Gastroesophageal sphincter (tissue), 3 donors: Measurements from ENCODE around the gene RNF227.

Experiments used
- EP300 ChIP-seq: sonication (generic); formaldehyde crosslinking; IDR thresholded peaks from one replicate; pipeline ENCODE4 v1.6.1; 2017; ENCODE audit warnings: antibody characterized with exemption, mild to moderate bottlenecking
- POLR2A ChIP-seq, 2 donors: fragments of 450-650 bp; IDR thresholded peaks; one replicate each; pipeline ENCODE4 v1.6.1; 2017; ENCODE audit warnings: antibody characterized with exemption in 2 of 2, mild to moderate bottlenecking in 2 of 2, moderate library complexity in 1 of 2
- POLR2AphosphoS5 ChIP-seq: sonication (generic); formaldehyde crosslinking; IDR thresholded peaks from one replicate; pipeline ENCODE4 v1.6.1; 2017; ENCODE audit warnings: antibody characterized with exemption
- TF ChIP-seq, protein P1 (sequence below), 4 experiments: fragments of 200-600 bp in 2 of 4; fragments of 450-650 bp in 2 of 4; sonication (generic) in 1 of 4; IDR thresholded peaks; one replicate each; pipeline ENCODE4 v1.5.1; 2017 to 2019; ENCODE audit warnings: antibody characterized with exemption in 4 of 4, mild to moderate bottlenecking in 2 of 4, moderate library complexity in 2 of 4

- TF ChIP-seq, protein P1, sequence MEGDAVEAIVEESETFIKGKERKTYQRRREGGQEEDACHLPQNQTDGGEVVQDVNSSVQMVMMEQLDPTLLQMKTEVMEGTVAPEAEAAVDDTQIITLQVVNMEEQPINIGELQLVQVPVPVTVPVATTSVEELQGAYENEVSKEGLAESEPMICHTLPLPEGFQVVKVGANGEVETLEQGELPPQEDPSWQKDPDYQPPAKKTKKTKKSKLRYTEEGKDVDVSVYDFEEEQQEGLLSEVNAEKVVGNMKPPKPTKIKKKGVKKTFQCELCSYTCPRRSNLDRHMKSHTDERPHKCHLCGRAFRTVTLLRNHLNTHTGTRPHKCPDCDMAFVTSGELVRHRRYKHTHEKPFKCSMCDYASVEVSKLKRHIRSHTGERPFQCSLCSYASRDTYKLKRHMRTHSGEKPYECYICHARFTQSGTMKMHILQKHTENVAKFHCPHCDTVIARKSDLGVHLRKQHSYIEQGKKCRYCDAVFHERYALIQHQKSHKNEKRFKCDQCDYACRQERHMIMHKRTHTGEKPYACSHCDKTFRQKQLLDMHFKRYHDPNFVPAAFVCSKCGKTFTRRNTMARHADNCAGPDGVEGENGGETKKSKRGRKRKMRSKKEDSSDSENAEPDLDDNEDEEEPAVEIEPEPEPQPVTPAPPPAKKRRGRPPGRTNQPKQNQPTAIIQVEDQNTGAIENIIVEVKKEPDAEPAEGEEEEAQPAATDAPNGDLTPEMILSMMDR (IDR thresholded peaks at IDR 0.05), result no peak
- no peak for TF ChIP-seq POLR2A (IDR thresholded peaks at IDR 0.05)
- TF ChIP-seq EP300, result no peak
- no peak for TF ChIP-seq POLR2AphosphoS5
These were observed 5.0 kb downstream of the RNF227 start for GRCh38 chr17:7911116-7911515.
